Parathyroid adenoma (tissue), 2 donors: Measurements from ENCODE around the gene UXT.

Experiments used
- H2AFZ ChIP-seq: fragments of 300-600 bp; sonication (generic); one replicate; pipeline ENCODE4 v1.7.0; 2017; ENCODE audit warnings: antibody characterized with exemption, mild to moderate bottlenecking
- H3K27ac ChIP-seq: fragments of 300-600 bp; sonication (generic); one replicate; pipeline ENCODE4 v1.7.0; 2017
- H3K27me3 ChIP-seq: fragments of 300-600 bp; sonication (generic); one replicate; pipeline ENCODE4 v1.7.0; 2017; ENCODE audit warnings: low read length; ENCODE audit not compliant: control insufficient read depth, insufficient read depth
- H3K36me3 ChIP-seq: fragments of 300-600 bp; sonication (generic); one replicate; pipeline ENCODE4 v1.7.0; 2017; ENCODE audit warnings: low read length; ENCODE audit not compliant: control insufficient read depth, insufficient read depth
- H3K4me1 ChIP-seq: fragments of 300-600 bp; sonication (generic); one replicate; pipeline ENCODE4 v1.7.0; 2017; ENCODE audit warnings: control low read depth
- H3K4me2 ChIP-seq: fragments of 300-600 bp; sonication (generic); one replicate; pipeline ENCODE4 v1.7.0; 2017; ENCODE audit warnings: low read length
- H3K4me3 ChIP-seq: fragments of 300-600 bp; sonication (generic); one replicate; pipeline ENCODE4 v1.7.0; 2017; ENCODE audit warnings: low read depth, low read length
- H3K79me2 ChIP-seq: fragments of 300-600 bp; sonication (generic); one replicate; pipeline ENCODE4 v1.7.0; 2017; ENCODE audit warnings: control low read depth
- H3K9ac ChIP-seq: fragments of 300-600 bp; sonication (generic); one replicate; pipeline ENCODE4 v1.7.0; 2017; ENCODE audit warnings: mild to moderate bottlenecking
- H3K9me3 ChIP-seq: fragments of 300-600 bp; sonication (generic); one replicate; pipeline ENCODE4 v1.7.0; 2017; ENCODE audit warnings: low read length; ENCODE audit not compliant: control insufficient read depth
- CTCF ChIP-seq: fragments of 300-600 bp; sonication (generic); IDR thresholded peaks from one replicate; pipeline ENCODE4 v1.7.0; 2017; ENCODE audit warnings: antibody characterized with exemption, mild to moderate bottlenecking
- donor health status: primary hyperparathyroidism.

Gene UXT

DNA sequence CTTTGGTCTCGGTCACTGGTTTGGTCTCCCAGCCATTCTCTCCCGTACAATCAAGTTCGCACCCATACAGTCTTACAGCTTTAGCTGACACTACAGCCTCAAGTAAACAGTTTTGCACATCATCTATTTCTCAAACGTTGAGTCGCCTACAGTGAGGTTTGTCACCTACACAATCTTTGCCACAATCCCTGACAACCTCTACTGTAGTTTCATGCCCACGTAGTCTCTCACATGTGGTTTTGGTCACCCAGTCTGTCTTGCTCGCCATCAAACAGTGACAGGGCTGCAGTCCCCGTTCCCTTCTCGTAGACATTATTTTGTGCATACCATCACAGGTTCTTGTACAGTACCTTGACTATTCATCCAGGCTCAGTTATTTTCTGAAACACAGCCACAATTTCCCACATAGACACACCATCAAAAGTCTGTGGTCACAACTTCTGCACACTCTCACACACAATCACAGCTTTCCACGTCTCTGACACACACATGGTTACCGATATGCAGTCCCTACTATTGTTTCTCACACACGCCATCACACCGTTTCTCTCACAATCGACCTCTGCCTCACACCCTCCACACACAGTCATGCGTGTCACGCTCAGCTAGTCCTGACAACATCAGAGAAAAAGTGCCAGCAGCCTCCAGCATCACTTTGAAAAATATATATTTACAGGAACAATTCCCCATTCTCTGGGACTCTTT, 24.0 kb downstream of the UXT start:
- Histone ChIP-seq H3K79me2 (no peaks in the 10 kb centered on the region), H3K4me1 (no peaks in the 10 kb centered on the region), H3K27ac (no peak overlapping the region), H3K9ac (no peak overlapping the region), H3K9me3 (no peaks in the 10 kb centered on the region), H3K27me3 (no peaks in the 10 kb centered on the region), H3K36me3 (no peaks in the 10 kb centered on the region), H2AFZ (no peak overlapping the region), H3K4me3 (no peak overlapping the region), H3K4me2 (no peak overlapping the region)
- no peak for TF ChIP-seq CTCF

DNA sequence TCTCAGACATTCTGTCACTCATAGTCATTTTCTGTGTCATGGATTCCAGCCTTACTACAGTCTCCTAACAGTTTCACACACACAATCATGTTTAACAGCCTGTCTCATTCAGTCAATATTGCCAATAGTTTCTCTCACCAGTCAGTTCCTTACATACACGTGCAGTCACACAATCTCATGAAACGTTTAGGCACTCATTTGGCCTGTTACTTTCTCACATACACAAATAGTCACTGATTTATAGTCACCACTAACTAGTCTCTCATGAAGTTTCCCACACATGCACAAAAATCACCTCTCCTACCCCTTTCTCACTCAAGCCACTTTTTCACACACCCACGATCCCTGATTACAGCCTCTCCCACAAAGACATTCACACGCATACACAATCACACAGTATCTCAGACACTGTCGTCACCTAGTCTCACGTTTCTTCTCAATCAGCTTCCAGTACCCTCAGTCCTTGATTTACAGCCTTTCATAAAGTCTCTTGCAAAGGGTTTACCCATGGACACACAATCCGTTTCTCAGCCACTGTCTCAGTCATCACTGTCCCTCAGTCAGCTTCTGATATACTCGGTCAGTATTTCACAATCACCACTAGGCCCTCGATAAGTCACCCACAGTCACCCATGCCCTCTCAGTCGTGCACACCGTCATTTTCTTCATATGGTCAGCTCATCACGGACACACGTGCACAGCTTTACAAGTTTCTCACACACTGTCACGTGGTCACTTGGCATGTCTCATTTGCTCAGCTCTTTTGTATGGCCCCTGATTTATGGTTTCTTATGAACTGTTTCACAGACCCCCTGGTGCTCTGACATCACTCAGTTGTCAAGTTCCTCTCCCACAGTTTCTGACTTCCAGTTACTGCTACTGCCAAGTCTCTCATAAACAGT, 25.0 kb downstream of the UXT start:
- H3K27me3 ChIP-seq, result no peaks in the 10 kb centered on the region
- no peak overlapping the region for H3K27ac ChIP-seq
- H3K4me3 ChIP-seq, result no peak overlapping the region
- H3K4me2 ChIP-seq, result no peak overlapping the region
- no peaks in the 10 kb centered on the region for H3K36me3 ChIP-seq
- no peaks in the 10 kb centered on the region for H3K4me1 ChIP-seq
- no peak overlapping the region for H3K9ac ChIP-seq
- no peaks in the 10 kb centered on the region for H3K79me2 ChIP-seq
- no peaks in the 10 kb centered on the region for H3K9me3 ChIP-seq
- no peak for TF ChIP-seq CTCF
- no peak overlapping the region for H2AFZ ChIP-seq

DNA sequence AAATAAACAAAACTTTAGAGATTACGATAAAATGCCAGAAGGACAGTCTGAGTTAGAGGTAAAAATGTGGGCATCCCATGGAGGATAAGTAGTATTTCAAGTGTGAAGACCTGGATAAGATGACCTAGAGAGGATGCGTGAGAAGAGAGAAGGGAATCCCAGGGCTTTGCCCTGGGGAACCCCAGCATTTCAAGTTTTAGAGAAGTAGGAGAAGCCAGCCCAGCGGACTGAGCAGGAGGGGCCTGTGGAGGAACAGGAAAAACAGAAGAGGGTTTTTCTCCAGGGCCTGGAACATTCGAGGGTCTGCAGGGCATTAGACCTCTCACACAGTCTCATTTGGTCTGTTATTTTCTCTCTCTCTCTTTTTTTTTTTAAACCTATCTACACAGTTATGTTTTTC, 26.3 kb downstream of the UXT start:
- Histone ChIP-seq H3K9me3 (no peaks in the 10 kb centered on the region), H3K27me3 (no peaks in the 10 kb centered on the region), H3K36me3 (no peaks in the 10 kb centered on the region), H3K9ac (no peak overlapping the region), H3K4me1 (no peaks in the 10 kb centered on the region), H3K79me2 (no peaks in the 10 kb centered on the region), H3K4me2 (no peak overlapping the region), H3K4me3 (no peak overlapping the region), H3K27ac (no peak overlapping the region), H2AFZ (no peak overlapping the region)
- no peak for TF ChIP-seq CTCF

DNA sequence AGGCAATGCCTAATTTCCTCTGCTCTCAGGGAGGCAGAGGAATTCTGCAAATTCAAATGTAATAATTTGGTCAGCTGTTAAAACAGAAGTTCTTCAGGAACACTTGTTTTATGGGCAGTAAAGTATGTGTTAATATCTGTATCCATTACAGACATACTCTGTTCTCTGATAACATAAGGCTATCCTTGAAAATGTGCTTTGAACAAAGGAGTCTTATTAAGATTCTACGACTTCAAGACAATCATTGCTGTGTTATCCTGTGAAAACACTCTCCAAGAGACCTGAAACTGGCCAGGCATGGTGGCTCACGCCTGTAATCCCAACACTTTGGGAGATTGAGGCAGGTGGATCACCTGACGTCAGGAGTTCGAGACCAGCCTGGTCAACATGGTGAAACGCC, 27.3 kb downstream of the UXT start:
- no peak for TF ChIP-seq CTCF
- Histone ChIP-seq H3K4me1 (no peaks in the 10 kb centered on the region), H3K4me2 (no peak overlapping the region), H2AFZ (no peak overlapping the region), H3K9ac (no peak overlapping the region), H3K36me3 (no peaks in the 10 kb centered on the region), H3K27ac (no peak overlapping the region), H3K9me3 (no peaks in the 10 kb centered on the region), H3K27me3 (no peaks in the 10 kb centered on the region), H3K4me3 (no peak overlapping the region), H3K79me2 (no peaks in the 10 kb centered on the region)
